ENCODE results near the gene LGALS7B. TPM values are rescaled to one million over a fixed set of nuclear protein-coding genes. Genes with fewer than 3 reads are reported as not detected.
A peak's percentile ranks its signal among the peaks of the same experiment; 100 is the strongest.

The LGALS7B gene
- total and polyA plus RNA-seq, 2 experiments from 2014 or later = 2.4 to 6.6 TPM

DNA sequence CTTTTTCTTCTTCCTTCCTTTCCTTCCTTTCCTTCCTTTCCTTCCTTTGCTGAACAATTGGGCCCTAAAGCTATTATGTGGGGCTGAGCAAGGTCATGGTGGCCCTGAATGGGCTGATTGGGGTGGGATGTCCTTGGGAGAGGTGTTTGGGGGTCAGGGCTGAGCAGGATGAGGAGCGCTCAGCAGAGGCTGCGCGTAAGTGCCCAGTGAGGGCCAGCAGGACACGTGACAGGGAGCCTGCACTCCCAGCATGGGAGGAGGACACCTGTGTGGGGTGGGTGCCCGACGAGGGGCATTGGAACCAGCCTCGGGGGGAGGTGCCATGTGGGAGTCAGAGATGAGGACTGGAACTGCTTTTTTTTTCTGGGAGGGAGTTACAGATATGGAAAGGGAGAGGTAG is 10.3 kb upstream of the LGALS7B start:
- H3K27me3 ChIP-seq (ENCODE audit: insufficient read depth) = no peaks in the 10 kb centered on the region
- H3K9me3 Mint-ChIP-seq = no peaks in the 10 kb centered on the region; the same call in 2 of the 3 replicates
- H2AFZ ChIP-seq = peak overlapping the region; percentile 47; the same call in 1 of the 2 replicates
- ATAC-seq (no peak), DNase-seq (ENCODE audit: low spot score) (no peak)
- H3K4me1 Mint-ChIP-seq = no peaks in the 10 kb centered on the region
- no peaks in the 10 kb centered on the region for H3K36me3 Mint-ChIP-seq (ENCODE audit: low read depth)
- no peaks in the 10 kb centered on the region for H3K79me2 ChIP-seq (replicated peaks; ENCODE audit: insufficient read depth)
- peaks cover 7% of the 10 kb centered on the region for H3K27me3 Mint-ChIP-seq (ENCODE audit: insufficient read depth, low read depth, poor library complexity)
- no peak overlapping the region for H3K4me3 Mint-ChIP-seq
- TF ChIP-seq NANOG (IDR thresholded peaks at IDR 0.05; ENCODE audit: borderline replicate concordance) (no peak), EZH2phosphoT487 (IDR thresholded peaks at IDR 0.05; ENCODE audit: unreplicated experiment) (no peak), EZH2 (IDR thresholded peaks at IDR 0.05; ENCODE audit: low read depth, unreplicated experiment) (no peak), CREB1 (CRISPR knock-in tag; IDR thresholded peaks at IDR 0.05; ENCODE audit: low read depth) (no peak), POLR2AphosphoS5 (IDR thresholded peaks at IDR 0.05; ENCODE audit: low read depth) (no peak), ZNF331 (CRISPR knock-in tag; IDR thresholded peaks at IDR 0.05; ENCODE audit: low read depth) (no peak), ZNF114 (CRISPR knock-in tag; IDR thresholded peaks at IDR 0.05) (no peak), STAT1 (IDR thresholded peaks at IDR 0.05; ENCODE audit: unreplicated experiment) (no peak), JUNB (IDR thresholded peaks at IDR 0.05; ENCODE audit: unreplicated experiment) (no peak)
- TF ChIP-seq, protein P1, sequence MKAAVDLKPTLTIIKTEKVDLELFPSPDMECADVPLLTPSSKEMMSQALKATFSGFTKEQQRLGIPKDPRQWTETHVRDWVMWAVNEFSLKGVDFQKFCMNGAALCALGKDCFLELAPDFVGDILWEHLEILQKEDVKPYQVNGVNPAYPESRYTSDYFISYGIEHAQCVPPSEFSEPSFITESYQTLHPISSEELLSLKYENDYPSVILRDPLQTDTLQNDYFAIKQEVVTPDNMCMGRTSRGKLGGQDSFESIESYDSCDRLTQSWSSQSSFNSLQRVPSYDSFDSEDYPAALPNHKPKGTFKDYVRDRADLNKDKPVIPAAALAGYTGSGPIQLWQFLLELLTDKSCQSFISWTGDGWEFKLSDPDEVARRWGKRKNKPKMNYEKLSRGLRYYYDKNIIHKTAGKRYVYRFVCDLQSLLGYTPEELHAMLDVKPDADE (IDR thresholded peaks at IDR 0.05) = no peak
- H3K27ac ChIP-seq (ENCODE audit: low read depth) = no peak overlapping the region
- no peaks in the 10 kb centered on the region for H4K20me1 ChIP-seq (replicated peaks; ENCODE audit: insufficient read depth)
- no peaks in the 10 kb centered on the region for H3K36me3 ChIP-seq (ENCODE audit: insufficient read depth)
- H3K27ac Mint-ChIP-seq = 0 out of 2 replicates have a peak overlapping the region, but pooled peaks have one; percentile 10
- H3F3A ChIP-seq (replicated peaks; ENCODE audit: low read depth) = 0 out of 2 replicates have a peak, but pooled peaks cover 2% of the 10 kb centered on the region
- H3K4me2 ChIP-seq = no peak overlapping the region
- no peaks in the 10 kb centered on the region for H3K9me2 ChIP-seq (ENCODE audit: insufficient read depth)
- no peak overlapping the region for H3K4me3 ChIP-seq
- H3K4me1 ChIP-seq (ENCODE audit: insufficient read depth) = no peaks in the 10 kb centered on the region

GRCh38 chr19:38780443-38780842 is 8.6 kb upstream of the LGALS7B start:
- Histone ChIP-seq H3K36me3 (ENCODE audit: insufficient read depth) (no peaks in the 10 kb centered on the region), H3K4me3 (no peak overlapping the region), H3K27me3 (ENCODE audit: insufficient read depth) (no peaks in the 10 kb centered on the region), H3K4me1 (ENCODE audit: insufficient read depth) (no peaks in the 10 kb centered on the region), H3K79me2 (replicated peaks; ENCODE audit: insufficient read depth) (no peaks in the 10 kb centered on the region), H2AFZ (no peak overlapping the region), H3K27ac (ENCODE audit: low read depth) (no peak overlapping the region), H3K9me2 (ENCODE audit: insufficient read depth) (no peaks in the 10 kb centered on the region), H3F3A (replicated peaks; ENCODE audit: low read depth) (0 out of 2 replicates have a peak, but pooled peaks cover 2% of the 10 kb centered on the region), H4K20me1 (replicated peaks; ENCODE audit: insufficient read depth) (no peaks in the 10 kb centered on the region), H3K4me2 (no peak overlapping the region)
- Mint-ChIP-seq H3K36me3 (ENCODE audit: low read depth) (no peaks in the 10 kb centered on the region), H3K27me3 (ENCODE audit: insufficient read depth, low read depth, poor library complexity) (peaks cover 7% of the 10 kb centered on the region), H3K9me3 (no peaks in the 10 kb centered on the region), H3K4me1 (no peaks in the 10 kb centered on the region), H3K27ac (no peak overlapping the region), H3K4me3 (no peak overlapping the region)
- DNase-seq (ENCODE audit: low spot score) (no peak), ATAC-seq (no peak)
- TF ChIP-seq, protein P2, sequence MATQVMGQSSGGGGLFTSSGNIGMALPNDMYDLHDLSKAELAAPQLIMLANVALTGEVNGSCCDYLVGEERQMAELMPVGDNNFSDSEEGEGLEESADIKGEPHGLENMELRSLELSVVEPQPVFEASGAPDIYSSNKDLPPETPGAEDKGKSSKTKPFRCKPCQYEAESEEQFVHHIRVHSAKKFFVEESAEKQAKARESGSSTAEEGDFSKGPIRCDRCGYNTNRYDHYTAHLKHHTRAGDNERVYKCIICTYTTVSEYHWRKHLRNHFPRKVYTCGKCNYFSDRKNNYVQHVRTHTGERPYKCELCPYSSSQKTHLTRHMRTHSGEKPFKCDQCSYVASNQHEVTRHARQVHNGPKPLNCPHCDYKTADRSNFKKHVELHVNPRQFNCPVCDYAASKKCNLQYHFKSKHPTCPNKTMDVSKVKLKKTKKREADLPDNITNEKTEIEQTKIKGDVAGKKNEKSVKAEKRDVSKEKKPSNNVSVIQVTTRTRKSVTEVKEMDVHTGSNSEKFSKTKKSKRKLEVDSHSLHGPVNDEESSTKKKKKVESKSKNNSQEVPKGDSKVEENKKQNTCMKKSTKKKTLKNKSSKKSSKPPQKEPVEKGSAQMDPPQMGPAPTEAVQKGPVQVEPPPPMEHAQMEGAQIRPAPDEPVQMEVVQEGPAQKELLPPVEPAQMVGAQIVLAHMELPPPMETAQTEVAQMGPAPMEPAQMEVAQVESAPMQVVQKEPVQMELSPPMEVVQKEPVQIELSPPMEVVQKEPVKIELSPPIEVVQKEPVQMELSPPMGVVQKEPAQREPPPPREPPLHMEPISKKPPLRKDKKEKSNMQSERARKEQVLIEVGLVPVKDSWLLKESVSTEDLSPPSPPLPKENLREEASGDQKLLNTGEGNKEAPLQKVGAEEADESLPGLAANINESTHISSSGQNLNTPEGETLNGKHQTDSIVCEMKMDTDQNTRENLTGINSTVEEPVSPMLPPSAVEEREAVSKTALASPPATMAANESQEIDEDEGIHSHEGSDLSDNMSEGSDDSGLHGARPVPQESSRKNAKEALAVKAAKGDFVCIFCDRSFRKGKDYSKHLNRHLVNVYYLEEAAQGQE (IDR thresholded peaks at IDR 0.05; ENCODE audit: unreplicated experiment) = no peak
- TF ChIP-seq STAT1 (IDR thresholded peaks at IDR 0.05; ENCODE audit: unreplicated experiment) (no peak), POLR2AphosphoS5 (IDR thresholded peaks at IDR 0.05; ENCODE audit: low read depth) (no peak), EZH2 (IDR thresholded peaks at IDR 0.05; ENCODE audit: low read depth, unreplicated experiment) (no peak), ZNF114 (CRISPR knock-in tag; IDR thresholded peaks at IDR 0.05) (no peak)
- TF ChIP-seq, protein P1 (IDR thresholded peaks at IDR 0.05) = no peak
